Calu3 (cell line): Measurements from ENCODE around the gene GASK1A. TPM values are rescaled to one million over a fixed set of nuclear protein-coding genes. Genes with fewer than 3 reads are reported as not detected.

ENCODE experiments used
- BruUV-seq: library from RNA; stranded (reverse); fragments of 400-500 nt; replicated peaks from 2 replicates; lab custom pipeline; 2021; lab: Mats Ljungman, UMichigan
- CTCF ChIA-PET: fragments of 300-600 bp; sonication (Branson Sonifier 250); formaldehyde crosslinking; loops from one replicate; lab custom pipeline; 2022; ENCODE audit warnings: antibody characterized with exemption; lab: Charles Lee
- DNase-seq: peaks from one replicate; pipeline ENCODE4 v3.0.0; 2022
- H3K27ac Mint-ChIP-seq: one replicate; pipeline ENCODE4 v1.8.0; 2022; ENCODE audit warnings: mixed read lengths; ENCODE audit not compliant: unreplicated experiment
- H3K27me3 Mint-ChIP-seq: one replicate; pipeline ENCODE4 v1.8.0; 2022; ENCODE audit warnings: mixed read lengths; ENCODE audit not compliant: unreplicated experiment
- H3K36me3 Mint-ChIP-seq: one replicate; pipeline ENCODE4 v1.8.0; 2022; ENCODE audit warnings: mild to moderate bottlenecking, moderate library complexity, mixed read lengths; ENCODE audit not compliant: insufficient read depth, unreplicated experiment
- H3K4me1 Mint-ChIP-seq: one replicate; pipeline ENCODE4 v1.8.0; 2022; ENCODE audit warnings: mild to moderate bottlenecking, low read depth, mixed read lengths; ENCODE audit not compliant: unreplicated experiment
- H3K4me3 Mint-ChIP-seq: one replicate; pipeline ENCODE4 v1.8.0; 2022; ENCODE audit warnings: mild to moderate bottlenecking, low read depth, moderate library complexity, mixed read lengths; ENCODE audit not compliant: unreplicated experiment
- H3K9me3 Mint-ChIP-seq: one replicate; pipeline ENCODE4 v1.8.0; 2022; ENCODE audit warnings: low read depth, mixed read lengths; ENCODE audit not compliant: unreplicated experiment
- CTCF ChIP-seq: fragments of 200-600 bp; IDR thresholded peaks from one replicate; pipeline ENCODE4 v1.8.0; 2022; ENCODE audit warnings: antibody characterized with exemption; ENCODE audit not compliant: unreplicated experiment
- intact Hi-C: fragments of 100-400 bp; cut with micrococcal nuclease; formaldehyde crosslinking; loops from one replicate; pipeline ENCODE4 v1.10.0; 2022; ENCODE audit not compliant: unreplicated experiment
- total RNA-seq: library from RNA; stranded (reverse); gene quantifications from 2 replicates; pipeline ENCODE4 v1.2.3, GENCODE V29; 2022

Gene GASK1A
- total RNA-seq, 1 experiment from 2014 or later: 2.3 TPM

GRCh38 chr3:42936157-42936981, 42.7 kb upstream of the GASK1A start:
- no peak for TF ChIP-seq CTCF
- Mint-ChIP-seq H3K4me1 (no peaks in the 10 kb centered on the region), H3K36me3 (peaks cover 5% of the 10 kb centered on the region), H3K9me3 (no peaks in the 10 kb centered on the region), H3K27ac (no peak overlapping the region), H3K27me3 (peaks cover 22% of the 10 kb centered on the region), H3K4me3 (peak overlapping the region; percentile 61)
- intact Hi-C loops: no loop called here
- TSS peak; percentile 20 for BruUV-seq
- peak; percentile 57 for DNase-seq
- CTCF ChIA-PET: no interaction called here

GRCh38 chr3:42937334-42937733, 41.8 kb upstream of the GASK1A start:
- Mint-ChIP-seq H3K4me1 (no peaks in the 10 kb centered on the region), H3K4me3 (no peak overlapping the region), H3K9me3 (no peaks in the 10 kb centered on the region), H3K36me3 (peaks cover 5% of the 10 kb centered on the region), H3K27me3 (peaks cover 22% of the 10 kb centered on the region), H3K27ac (no peak overlapping the region)
- DNase-seq: no peak
- intact Hi-C loops: no loop called here
- CTCF ChIA-PET: no interaction called here
- no peak for TF ChIP-seq CTCF
- BruUV-seq: no TSS peak

GRCh38 chr3:42942693-42943092, 36.4 kb upstream of the GASK1A start:
- intact Hi-C loops: no loop called here
- DNase-seq: no peak
- no TSS peak for BruUV-seq
- H3K27me3 Mint-ChIP-seq: peaks cover 37% of the 10 kb centered on the region
- H3K4me3 Mint-ChIP-seq: no peak overlapping the region
- no peaks in the 10 kb centered on the region for H3K9me3 Mint-ChIP-seq
- H3K27ac Mint-ChIP-seq: no peak overlapping the region
- no peaks in the 10 kb centered on the region for H3K36me3 Mint-ChIP-seq
- CTCF ChIA-PET: no interaction called here
- no peaks in the 10 kb centered on the region for H3K4me1 Mint-ChIP-seq
- no peak for TF ChIP-seq CTCF

GRCh38 chr3:42946050-42946449, 33.1 kb upstream of the GASK1A start:
- CTCF ChIA-PET: interaction anchor here (0.6 kb wide), 1 partner anchor 348 kb away, joined by 4 read pairs; no protein-coding TSS in a partner anchor
- H3K36me3 Mint-ChIP-seq: no peaks in the 10 kb centered on the region
- H3K9me3 Mint-ChIP-seq: no peaks in the 10 kb centered on the region
- H3K4me1 Mint-ChIP-seq: no peaks in the 10 kb centered on the region
- no peak overlapping the region for H3K4me3 Mint-ChIP-seq
- peaks cover 29% of the 10 kb centered on the region for H3K27me3 Mint-ChIP-seq
- no peak for TF ChIP-seq CTCF
- intact Hi-C loops: no loop called here
- no peak for DNase-seq
- no TSS peak for BruUV-seq
- no peak overlapping the region for H3K27ac Mint-ChIP-seq
